Endothelial cell of umbilical vein (primary cell): ENCODE measurements around the gene APLN. TPM values are rescaled to one million over a fixed set of nuclear protein-coding genes. Genes with fewer than 3 reads are reported as not detected.

Experiments used
- BruUV-seq: library from RNA; stranded (reverse); fragments of 400-500 nt; replicated peaks from 2 replicates; lab custom pipeline; 2021; lab: Mats Ljungman, UMichigan
- CTCF ChIA-PET: fragments of 300-600, 350-600 bp; sonication (Branson Sonifier 250); formaldehyde crosslinking; loops from one replicate; lab custom pipeline; 2021; ENCODE audit warnings: antibody characterized with exemption, inconsistent platforms; lab: Charles Lee
- POLR2A ChIA-PET: fragments of 300-600, 350-600 bp; sonication (Branson Sonifier 250); formaldehyde crosslinking; loops from one replicate; lab custom pipeline; 2021; ENCODE audit warnings: antibody characterized with exemption, inconsistent platforms; lab: Charles Lee
- DNase-seq: peaks from one replicate; pipeline ENCODE4 v3.0.0-alpha.2; 2011; ENCODE audit warnings: low read depth, low spot score
- FAIRE-seq: peaks from 2 replicates; lab custom pipeline; 2011; peaks lifted over from hg19 to GRCh38; lab: Jason Lieb, UNC
- H2AFZ ChIP-seq: 2 replicates; pipeline ENCODE4 v1.6.0; 2012; ENCODE audit warnings: low read depth, low read length, control low read depth, inconsistent platforms
- H3K27ac ChIP-seq: 2 replicates; pipeline ENCODE4 v1.5.1; 2011; ENCODE audit warnings: low read depth, mild to moderate bottlenecking, control low read depth, low read length, moderate library complexity; ENCODE audit not compliant: insufficient read depth
- H3K27me3 ChIP-seq, 2 experiments: 2 replicates each; pipeline versions ENCODE4 v1.6.0 to v1.6.1; 2011; ENCODE audit warnings: low read length in 2 of 2, mixed read lengths in 1 of 2; ENCODE audit not compliant: control insufficient read depth in 2 of 2, insufficient read depth in 2 of 2
- H3K36me3 ChIP-seq, 2 experiments: 2 replicates in 1 of 2; 3 replicates in 1 of 2; pipeline ENCODE4 v1.5.1; 2011; ENCODE audit warnings: low read length in 2 of 2, mild to moderate bottlenecking in 1 of 2, moderate library complexity in 1 of 2; ENCODE audit not compliant: control insufficient read depth in 2 of 2, insufficient read depth in 2 of 2; ENCODE audit errors: extremely low read depth in 1 of 2
- H3K4me1 ChIP-seq: 3 replicates; pipeline ENCODE4 v1.5.1; 2011; ENCODE audit warnings: mild to moderate bottlenecking, low read length; ENCODE audit not compliant: control insufficient read depth, insufficient read depth; ENCODE audit errors: extremely low read depth
- H3K4me2 ChIP-seq: 2 replicates; pipeline ENCODE4 v1.6.1; 2011; ENCODE audit warnings: low read length, control low read depth, mixed read lengths; ENCODE audit not compliant: insufficient read depth
- H3K4me3 ChIP-seq, 3 experiments: fragments of 200-600 bp in 1 of 3; sonication (generic), shearing (Covaris generic) in 1 of 3; replicated peaks in 1 of 3; 2 replicates each; pipeline ENCODE4 v1.5.1; 2011 to 2016; ENCODE audit warnings: control low read depth in 3 of 3, low read length in 3 of 3, mild to moderate bottlenecking in 2 of 3, inconsistent platforms in 1 of 3, low read depth in 1 of 3, moderate library complexity in 1 of 3; ENCODE audit not compliant: insufficient read depth in 1 of 3
- H3K79me2 ChIP-seq: 2 replicates; pipeline ENCODE4 v1.6.0; 2012; ENCODE audit warnings: low read length, inconsistent platforms; ENCODE audit not compliant: control insufficient read depth, insufficient read depth
- H3K9ac ChIP-seq: replicated peaks from 2 replicates; pipeline ENCODE3; 2011; ENCODE audit warnings: low read length, control low read depth; ENCODE audit not compliant: insufficient read depth; ENCODE audit errors: extremely low read depth
- H3K9me1 ChIP-seq: replicated peaks from 3 replicates; pipeline ENCODE4 v1.6.0; 2011; ENCODE audit warnings: mild to moderate bottlenecking, low read length; ENCODE audit not compliant: control insufficient read depth, insufficient read depth; ENCODE audit errors: extremely low read depth
- H3K9me3 ChIP-seq: replicated peaks from 2 replicates; pipeline ENCODE4 v1.5.1; 2012; ENCODE audit warnings: low read length, inconsistent platforms; ENCODE audit not compliant: control insufficient read depth, insufficient read depth
- H4K20me1 ChIP-seq: replicated peaks from 2 replicates; pipeline ENCODE3; 2011; ENCODE audit warnings: mild to moderate bottlenecking, low read length; ENCODE audit not compliant: control insufficient read depth, insufficient read depth; ENCODE audit errors: extremely low read depth
- CTCF ChIP-seq, 2 donors: IDR thresholded peaks; 1 replicate in 1 of 2; 2 replicates in 1 of 2; pipeline ENCODE4 v1.5.1; 2011; ENCODE audit warnings: low read length in 2 of 2, mild to moderate bottlenecking in 2 of 2, moderate library complexity in 2 of 2, control low read depth in 1 of 2, inconsistent platforms in 1 of 2, low read depth in 1 of 2; ENCODE audit not compliant: insufficient read depth in 1 of 2; ENCODE audit errors: extremely low read depth in 1 of 2
- EZH2 ChIP-seq: IDR thresholded peaks from 2 replicates; pipeline ENCODE4 v1.6.1; 2012; ENCODE audit warnings: borderline replicate concordance, low read depth, mild to moderate bottlenecking, moderate library complexity, low read length, inconsistent platforms; ENCODE audit not compliant: severe bottlenecking
- FOS ChIP-seq: IDR thresholded peaks from 2 replicates; pipeline ENCODE4 v1.6.1; 2011; ENCODE audit warnings: mild to moderate bottlenecking, low read length, moderate library complexity, borderline replicate concordance; ENCODE audit not compliant: insufficient read depth
- GATA2 ChIP-seq: IDR thresholded peaks from 2 replicates; pipeline ENCODE4 v1.7.0; 2011; ENCODE audit warnings: low read depth, mild to moderate bottlenecking, moderate library complexity, mixed read lengths, low read length; ENCODE audit not compliant: insufficient read length, insufficient read depth
- JUN ChIP-seq: IDR thresholded peaks from 2 replicates; pipeline ENCODE4 v1.6.1; 2011; ENCODE audit warnings: borderline replicate concordance, low read depth; ENCODE audit not compliant: insufficient read length, insufficient read depth
- MYC ChIP-seq: IDR thresholded peaks from one replicate; pipeline ENCODE4 v1.6.1; 2011; ENCODE audit warnings: mild to moderate bottlenecking, low read depth, low read length
- POLR2A ChIP-seq: IDR thresholded peaks from 2 replicates; pipeline ENCODE4 v1.6.1; 2012; ENCODE audit warnings: low read depth, mild to moderate bottlenecking, control low read depth, low read length
- POLR2AphosphoS5 ChIP-seq: IDR thresholded peaks from 2 replicates; pipeline ENCODE4 v1.6.1; 2012; ENCODE audit warnings: low read depth, mild to moderate bottlenecking, control low read depth, low read length, moderate library complexity; ENCODE audit not compliant: insufficient read depth
- dilution Hi-C: fragments of 300-500 bp; cut with MboI; formaldehyde crosslinking; loops from one replicate; pipeline ENCODE4 v1.15.0; 2019; ENCODE audit warnings: low sequenced_read_pairs; ENCODE audit not compliant: extremely low pct_ligation_motif_present
- intact Hi-C: fragments of 100-400 bp; cut with micrococcal nuclease; formaldehyde crosslinking; loops from one replicate; pipeline ENCODE4 v1.10.0; 2022
- polyA plus RNA-seq, 4 experiments: library from polyadenylated mRNA; depleted of rRNA in 3 of 4; stranded (reverse) in 3 of 4; unstranded in 1 of 4; fragments of >200 nt; gene quantifications; 2 replicates each; pipeline versions ENCODE4 v1.2.1 to v1.2.3, GENCODE V29; 2011 to 2012; ENCODE audit warnings: missing spikeins in 1 of 4
- total RNA-seq: library from RNA; stranded (reverse); gene quantifications from 2 replicates; pipeline ENCODE4 v1.2.3, GENCODE V29; 2021
- TF ChIP-seq, protein P1 (sequence below): IDR thresholded peaks from 2 replicates; pipeline ENCODE4 v1.6.1; 2011; ENCODE audit not compliant: insufficient read depth, insufficient read length

APLN gene
- total and polyA plus RNA-seq, 2 donors (not counting 3 experiments of a cell fraction or from before 2014, with no cell fraction given): 230 to 466 TPM

DNA sequence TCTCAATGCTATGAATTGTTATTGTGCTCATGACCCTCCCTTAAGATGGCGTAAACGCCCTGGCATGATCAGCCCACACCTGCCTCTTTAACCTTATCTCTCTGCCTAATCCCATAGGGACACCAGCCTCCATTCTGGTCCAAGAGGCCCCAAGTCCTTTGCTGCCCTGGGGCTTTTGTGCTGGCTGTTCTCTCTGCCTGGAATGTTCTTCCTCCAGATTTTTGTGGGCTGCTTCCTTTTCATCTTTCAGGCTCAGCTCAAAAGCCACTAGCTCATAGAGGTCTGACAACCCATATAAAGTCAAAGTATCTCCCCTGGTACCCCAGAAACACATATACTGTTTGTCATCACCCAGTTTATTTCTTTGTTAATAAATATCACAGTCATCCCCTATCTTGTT is 42.4 kb downstream of the APLN start:
- TF ChIP-seq POLR2AphosphoS5 (no peak), MYC (no peak), GATA2 (no peak), JUN (no peak), POLR2A (no peak), CTCF (IDR thresholded peaks at IDR 0.05; ENCODE audit: extremely low read depth in 1 of 2, insufficient read depth in 1 of 2, low read depth in 1 of 2, low read length in 2 of 2) (no peak), FOS (no peak), EZH2 (no peak)
- TF ChIP-seq, protein P1, sequence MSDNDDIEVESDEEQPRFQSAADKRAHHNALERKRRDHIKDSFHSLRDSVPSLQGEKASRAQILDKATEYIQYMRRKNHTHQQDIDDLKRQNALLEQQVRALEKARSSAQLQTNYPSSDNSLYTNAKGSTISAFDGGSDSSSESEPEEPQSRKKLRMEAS: no peak
- FAIRE-seq (no peak), DNase-seq (no peak)
- dilution Hi-C loops (no loop called here), intact Hi-C loops (no loop called here)
- Histone ChIP-seq H3K9ac (no peak overlapping the region), H3K9me1 (no peaks in the 10 kb centered on the region), H3K36me3 (no peaks in the 10 kb centered on the region), H3K4me3 (no peak overlapping the region), H3K9me3 (no peaks in the 10 kb centered on the region), H4K20me1 (no peaks in the 10 kb centered on the region), H3K4me1 (peaks cover 9% of the 10 kb centered on the region), H3K4me2 (no peak overlapping the region), H3K27ac (no peak overlapping the region), H3K79me2 (no peaks in the 10 kb centered on the region), H2AFZ (no peak overlapping the region), H3K27me3 (no peaks in the 10 kb centered on the region)
- BruUV-seq: no TSS peak
- CTCF ChIA-PET: no interaction called here
- POLR2A ChIA-PET: no interaction called here
